Upper lobe of left lung (tissue), 4 donors: ENCODE results near the gene IPO11.

Source experiments
- EP300 ChIP-seq, 4 donors: sonication (generic); formaldehyde crosslinking; IDR thresholded peaks; one replicate each; pipeline ENCODE4 v1.5.1; 2017; ENCODE audit warnings: antibody characterized with exemption in 4 of 4, control low read depth in 2 of 4
- TF ChIP-seq, protein P1 (sequence below), 6 experiments: fragments of 450-650 bp in 4 of 6; fragments of 200-600 bp in 2 of 6; sonication (generic) in 2 of 6; IDR thresholded peaks; one replicate each; pipeline ENCODE4 v1.5.1; 2016 to 2019; ENCODE audit warnings: antibody characterized with exemption in 6 of 6

DNA sequence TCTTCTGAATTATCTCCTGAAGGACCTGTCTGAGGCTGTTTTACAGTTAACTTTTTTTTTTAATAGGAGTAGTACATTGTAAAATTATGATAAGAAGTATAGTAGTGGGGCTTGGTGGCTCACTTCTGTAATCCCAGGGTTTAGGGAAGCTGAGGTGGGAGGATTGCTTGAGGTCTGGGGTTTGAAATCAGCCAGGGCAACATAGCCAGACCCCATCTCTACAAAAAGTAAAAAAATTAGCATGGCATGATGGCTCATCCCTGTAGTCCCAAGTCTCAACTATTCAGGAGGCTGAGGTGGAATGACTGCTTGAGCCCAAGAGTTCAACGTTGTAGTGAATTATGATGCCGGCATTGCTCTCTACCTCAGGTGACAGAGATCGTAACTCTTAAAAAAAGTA is 7.0 kb downstream of the IPO11 start:
- TF ChIP-seq EP300 (IDR thresholded peaks at IDR 0.05): no peak
- TF ChIP-seq, protein P1, sequence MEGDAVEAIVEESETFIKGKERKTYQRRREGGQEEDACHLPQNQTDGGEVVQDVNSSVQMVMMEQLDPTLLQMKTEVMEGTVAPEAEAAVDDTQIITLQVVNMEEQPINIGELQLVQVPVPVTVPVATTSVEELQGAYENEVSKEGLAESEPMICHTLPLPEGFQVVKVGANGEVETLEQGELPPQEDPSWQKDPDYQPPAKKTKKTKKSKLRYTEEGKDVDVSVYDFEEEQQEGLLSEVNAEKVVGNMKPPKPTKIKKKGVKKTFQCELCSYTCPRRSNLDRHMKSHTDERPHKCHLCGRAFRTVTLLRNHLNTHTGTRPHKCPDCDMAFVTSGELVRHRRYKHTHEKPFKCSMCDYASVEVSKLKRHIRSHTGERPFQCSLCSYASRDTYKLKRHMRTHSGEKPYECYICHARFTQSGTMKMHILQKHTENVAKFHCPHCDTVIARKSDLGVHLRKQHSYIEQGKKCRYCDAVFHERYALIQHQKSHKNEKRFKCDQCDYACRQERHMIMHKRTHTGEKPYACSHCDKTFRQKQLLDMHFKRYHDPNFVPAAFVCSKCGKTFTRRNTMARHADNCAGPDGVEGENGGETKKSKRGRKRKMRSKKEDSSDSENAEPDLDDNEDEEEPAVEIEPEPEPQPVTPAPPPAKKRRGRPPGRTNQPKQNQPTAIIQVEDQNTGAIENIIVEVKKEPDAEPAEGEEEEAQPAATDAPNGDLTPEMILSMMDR (IDR thresholded peaks at IDR 0.05): no peak
